Amygdala (tissue), 56 donors: ENCODE results near the gene ZBTB16.

ENCODE experiments used
- DNase-seq, 56 donors: peaks; one replicate each; lab custom pipeline; 2025; lab: John Stamatoyannopoulos, UW

ZBTB16 gene

GRCh38 chr11:114063149-114063828, 3.8 kb downstream of the ZBTB16 start:
- no peak for DNase-seq

DNA sequence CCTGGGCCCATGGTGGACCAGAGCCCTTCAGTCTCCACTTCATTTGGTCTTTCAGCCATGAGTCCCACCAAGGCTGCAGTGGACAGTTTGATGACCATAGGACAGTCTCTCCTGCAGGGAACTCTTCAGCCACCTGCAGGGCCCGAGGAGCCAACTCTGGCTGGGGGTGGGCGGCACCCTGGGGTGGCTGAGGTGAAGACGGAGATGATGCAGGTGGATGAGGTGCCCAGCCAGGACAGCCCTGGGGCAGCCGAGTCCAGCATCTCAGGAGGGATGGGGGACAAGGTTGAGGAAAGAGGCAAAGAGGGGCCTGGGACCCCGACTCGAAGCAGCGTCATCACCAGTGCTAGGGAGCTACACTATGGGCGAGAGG, 4.3 kb downstream of the ZBTB16 start:
- DNase-seq: no peak

DNA sequence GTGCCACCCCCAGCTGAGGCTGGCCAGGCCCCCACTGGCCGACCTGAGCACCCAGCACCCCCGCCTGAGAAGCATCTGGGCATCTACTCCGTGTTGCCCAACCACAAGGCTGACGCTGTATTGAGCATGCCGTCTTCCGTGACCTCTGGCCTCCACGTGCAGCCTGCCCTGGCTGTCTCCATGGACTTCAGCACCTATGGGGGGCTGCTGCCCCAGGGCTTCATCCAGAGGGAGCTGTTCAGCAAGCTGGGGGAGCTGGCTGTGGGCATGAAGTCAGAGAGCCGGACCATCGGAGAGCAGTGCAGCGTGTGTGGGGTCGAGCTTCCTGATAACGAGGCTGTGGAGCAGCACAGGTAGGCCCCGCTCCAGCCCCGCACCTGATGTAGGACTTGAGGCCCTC, 4.7 kb downstream of the ZBTB16 start:
- DNase-seq: no peak

GRCh38 chr11:114065094-114065493, 5.6 kb downstream of the ZBTB16 start:
- DNase-seq: peak in 1 of 56 donors; percentile 32

GRCh38 chr11:114066046-114066648, 6.6 kb downstream of the ZBTB16 start:
- DNase-seq: no peak

DNA sequence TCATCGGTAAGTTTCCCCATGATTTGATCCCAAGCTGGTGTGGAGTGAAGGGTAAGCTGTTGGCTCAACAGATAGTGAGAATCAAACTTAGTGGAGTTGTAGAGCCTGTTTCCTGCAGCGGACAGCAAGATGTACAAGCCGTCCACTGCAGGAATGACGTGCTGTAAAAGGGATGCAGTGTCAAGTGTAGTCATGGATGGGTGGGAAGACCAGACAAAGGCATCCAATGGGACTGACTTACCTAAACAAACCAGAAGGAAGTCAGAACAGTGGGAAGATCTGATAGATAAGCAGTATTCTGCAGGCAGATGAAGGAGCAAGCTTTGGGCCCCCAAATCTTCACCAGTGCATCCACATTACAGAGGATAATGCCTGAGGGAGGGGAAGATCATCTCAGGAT, 8.8 kb downstream of the ZBTB16 start:
- no peak for DNase-seq

DNA sequence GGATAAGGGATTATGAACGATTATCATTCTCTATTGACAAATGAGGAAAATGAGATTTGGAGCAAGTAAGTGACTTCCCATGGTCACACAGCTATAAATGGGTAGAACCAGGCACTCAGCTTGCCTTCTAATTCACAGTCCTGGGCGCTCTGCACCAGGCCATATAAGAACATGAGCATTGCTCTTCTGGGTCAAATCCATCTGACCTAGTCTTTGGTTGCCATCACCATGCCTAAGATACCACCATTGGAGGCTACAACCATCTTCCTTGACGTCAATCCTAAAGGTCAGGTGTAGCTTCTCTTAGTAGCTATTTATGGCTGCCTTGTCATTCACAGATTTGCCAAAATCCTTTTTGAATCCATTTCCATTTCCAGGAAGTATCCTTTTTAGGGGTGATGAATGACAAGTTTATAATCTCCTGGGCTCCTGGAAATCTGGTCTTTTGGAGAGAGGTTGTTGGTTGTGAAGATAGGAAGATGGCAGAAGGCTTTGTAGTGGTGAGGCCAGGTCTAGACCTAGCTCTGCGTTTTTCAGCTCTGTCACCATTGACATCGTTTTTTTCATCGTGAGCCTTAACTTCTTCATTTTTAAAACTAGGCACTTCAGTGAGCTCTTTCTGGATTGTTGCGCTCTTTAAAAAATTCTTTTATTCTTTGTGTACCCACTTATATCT, 11.1 kb downstream of the ZBTB16 start:
- DNase-seq: no peak

DNA sequence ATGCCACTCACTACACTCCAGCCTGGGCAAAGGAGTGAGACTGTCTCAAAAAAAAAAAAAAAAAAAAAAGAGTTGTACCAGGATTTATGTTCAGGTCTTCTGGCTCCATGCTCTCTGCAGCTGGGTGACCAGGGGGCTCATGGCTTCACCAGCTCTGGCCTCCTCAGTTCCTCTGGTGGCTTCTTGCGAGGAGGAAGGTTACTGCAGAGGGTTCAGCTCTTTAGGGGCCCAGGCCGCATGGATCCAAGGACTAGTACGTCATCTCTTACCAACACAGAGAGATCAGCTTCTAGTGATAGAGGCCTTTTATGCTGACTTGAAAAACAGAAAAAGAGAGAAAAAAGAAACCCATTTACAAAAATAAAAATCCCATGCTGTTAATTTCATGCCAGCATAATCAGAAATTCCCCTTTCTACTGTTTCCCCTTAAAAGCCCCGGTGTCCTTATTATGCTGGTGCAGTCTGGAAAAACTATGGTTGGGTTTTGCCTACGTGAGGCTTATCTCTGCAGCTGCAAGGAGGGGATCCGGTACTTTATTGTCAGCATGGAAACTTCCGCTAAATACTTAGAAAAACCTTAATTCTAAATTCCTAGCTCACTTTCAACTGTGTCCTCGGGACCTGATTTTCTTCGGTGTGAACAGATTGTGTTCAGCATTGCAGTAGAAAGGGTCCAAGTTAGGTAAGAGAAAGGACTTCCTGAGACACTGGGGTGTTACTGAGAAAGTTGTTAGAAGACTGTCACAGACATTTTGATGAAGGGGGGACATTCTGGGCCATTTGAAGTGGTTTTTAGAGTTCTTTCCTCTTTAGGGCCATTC, 13.7 kb downstream of the ZBTB16 start:
- DNase-seq: no peak

GRCh38 chr11:114073828-114074381, 14.4 kb downstream of the ZBTB16 start:
- DNase-seq: no peak

GRCh38 chr11:114074546-114075343, 15.2 kb downstream of the ZBTB16 start:
- no peak for DNase-seq

- no peak for DNase-seq
These were observed 15.8 kb downstream of the ZBTB16 start for GRCh38 chr11:114075344-114075610.

- peak in 19 of 56 donors; percentile 13 to 53 (median 32) for DNase-seq
These were observed 16.5 kb downstream of the ZBTB16 start for GRCh38 chr11:114075891-114076441.

GRCh38 chr11:114076921-114077331, 17.4 kb downstream of the ZBTB16 start:
- DNase-seq: no peak

GRCh38 chr11:114077482-114078305, 18.2 kb downstream of the ZBTB16 start:
- no peak for DNase-seq

GRCh38 chr11:114078423-114078822, 18.9 kb downstream of the ZBTB16 start:
- DNase-seq: no peak

- peak in 4 of 56 donors; percentile 22 to 37 (median 24) for DNase-seq
These were observed 20.1 kb downstream of the ZBTB16 start for GRCh38 chr11:114079511-114080065.

DNA sequence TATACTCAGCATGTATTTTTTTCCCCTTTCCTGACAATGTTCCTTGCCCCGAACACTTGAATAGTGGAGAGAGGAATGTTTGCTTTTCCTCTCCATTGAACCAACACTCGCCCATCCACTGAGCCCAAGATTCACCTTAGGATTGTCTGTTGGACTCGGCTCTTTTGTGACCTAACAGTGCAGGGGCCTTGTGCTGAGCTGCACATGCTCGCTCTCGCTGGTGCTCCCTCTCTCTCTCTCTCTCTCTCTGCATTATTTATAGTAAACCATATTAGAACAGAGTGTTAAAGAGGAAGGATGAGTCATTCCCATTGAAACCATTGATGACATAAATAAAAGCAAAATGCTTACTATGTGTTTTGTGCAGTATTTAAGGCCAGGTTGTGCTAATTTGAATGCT, 20.7 kb downstream of the ZBTB16 start:
- peak in 5 of 56 donors; percentile 8 to 51 (median 21) for DNase-seq

DNA sequence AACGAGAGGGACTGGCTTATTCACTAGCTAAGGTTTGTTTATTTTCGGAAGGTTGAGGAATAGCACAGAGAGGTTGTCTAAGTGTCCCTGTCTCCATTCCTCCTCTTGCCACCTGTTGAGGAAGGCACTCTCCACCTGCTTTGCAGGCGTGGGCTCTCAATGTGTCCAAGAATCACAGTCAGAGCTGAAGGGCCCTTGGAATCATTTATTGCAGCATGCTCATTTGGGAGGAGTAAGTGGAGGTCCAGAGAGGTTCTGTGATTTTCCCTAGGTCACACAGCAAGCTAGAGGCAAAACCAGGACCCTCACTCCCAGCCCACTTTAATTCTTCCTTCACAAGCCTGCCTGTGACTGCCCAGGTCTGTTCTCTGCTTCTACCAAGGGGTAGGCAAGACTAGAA, 21.3 kb downstream of the ZBTB16 start:
- no peak for DNase-seq
